Hindlimb muscle (tissue), 1 donor: ENCODE data around the gene CTNNA2. TPM values are rescaled to one million over a fixed set of nuclear protein-coding genes. Genes with fewer than 3 reads are reported as not detected.
A peak's percentile ranks its signal among the peaks of the same experiment; 100 is the strongest.
"Not testable (repeated sequence)": the region's sequence is repeated elsewhere in the genome, so short reads cannot be mapped to it uniquely, and the experiment has no call there.

Experiments
- DNase-seq: peaks from one replicate; pipeline ENCODE4 v3.0.0-alpha.2; 2013
- polyA plus RNA-seq: library from polyadenylated mRNA; unstranded; fragments of 120-200 nt; gene quantifications from one replicate; pipeline ENCODE4 v1.2.1, GENCODE V29; 2013; ENCODE audit not compliant: insufficient read length

Gene CTNNA2
- polyA plus RNA-seq, 1 donor: 0.59 TPM

DNA sequence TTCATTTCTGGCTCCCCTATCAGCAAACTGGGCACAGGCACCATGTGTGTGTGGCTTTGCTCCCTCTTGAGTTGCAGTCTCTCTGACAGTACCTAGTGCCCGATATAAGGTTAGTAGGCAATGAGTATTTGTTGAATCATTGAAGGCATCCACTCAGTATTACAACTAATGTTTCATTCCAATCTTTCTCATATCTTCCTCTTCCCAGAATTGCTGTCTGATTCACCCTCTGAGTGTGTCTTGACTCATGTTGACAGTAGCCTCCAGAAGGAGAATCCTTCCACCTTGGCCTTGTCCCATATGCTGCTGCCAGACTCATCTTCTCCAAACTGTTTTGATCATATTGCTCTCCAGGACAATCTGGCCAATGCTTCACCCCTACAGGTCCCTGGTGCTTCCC lies 589.2 kb downstream of the CTNNA2 start:
- DNase-seq: no peak

DNA sequence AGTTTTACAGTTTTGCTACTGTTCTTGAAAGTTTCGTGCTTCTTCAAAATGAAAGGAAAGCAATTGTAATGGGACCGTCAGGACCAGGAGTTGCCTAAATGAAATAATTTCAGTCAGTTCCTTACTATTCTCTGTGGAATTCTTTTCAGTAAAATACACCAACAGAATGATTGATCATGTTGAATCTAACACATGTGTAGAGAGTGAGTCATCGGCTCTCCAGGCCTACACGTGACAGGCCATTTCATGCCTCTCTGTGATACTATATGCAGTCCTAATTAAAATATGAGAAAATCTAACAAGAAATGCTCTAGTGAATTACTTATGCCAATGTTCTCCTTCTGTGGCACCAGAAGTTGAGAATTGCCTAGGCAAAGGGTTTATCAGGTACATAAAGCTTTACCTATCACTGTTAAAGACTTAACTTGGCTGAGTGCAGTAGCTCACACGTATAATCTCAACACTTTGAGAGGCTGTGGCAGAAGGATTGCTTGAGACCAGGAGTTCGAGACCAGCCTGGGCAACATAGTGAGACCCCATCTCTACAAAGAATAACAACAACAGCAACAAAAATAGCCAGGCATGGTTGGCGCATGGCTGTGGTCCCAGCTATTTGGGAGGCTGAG lies 592.3 kb downstream of the CTNNA2 start:
- no peak for DNase-seq

DNA sequence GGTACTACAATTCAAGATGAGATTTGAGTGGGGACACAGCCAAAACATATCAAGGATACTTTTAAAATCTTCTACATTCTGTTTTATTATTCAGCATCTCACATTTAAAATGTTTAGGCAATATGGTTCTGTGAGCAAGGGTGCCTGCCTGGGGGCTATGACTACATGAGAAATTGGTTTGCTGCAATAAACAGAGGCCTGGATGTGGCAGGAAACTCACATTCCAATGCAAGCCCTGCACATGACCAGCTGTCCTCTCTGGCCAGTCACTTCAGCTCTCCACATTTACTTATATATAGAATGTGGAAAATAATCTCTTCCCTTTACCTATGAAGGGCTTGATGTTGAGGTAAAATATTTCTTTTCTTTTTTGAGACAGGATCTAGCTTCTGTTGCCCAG lies 598.3 kb downstream of the CTNNA2 start:
- no peak for DNase-seq

DNA sequence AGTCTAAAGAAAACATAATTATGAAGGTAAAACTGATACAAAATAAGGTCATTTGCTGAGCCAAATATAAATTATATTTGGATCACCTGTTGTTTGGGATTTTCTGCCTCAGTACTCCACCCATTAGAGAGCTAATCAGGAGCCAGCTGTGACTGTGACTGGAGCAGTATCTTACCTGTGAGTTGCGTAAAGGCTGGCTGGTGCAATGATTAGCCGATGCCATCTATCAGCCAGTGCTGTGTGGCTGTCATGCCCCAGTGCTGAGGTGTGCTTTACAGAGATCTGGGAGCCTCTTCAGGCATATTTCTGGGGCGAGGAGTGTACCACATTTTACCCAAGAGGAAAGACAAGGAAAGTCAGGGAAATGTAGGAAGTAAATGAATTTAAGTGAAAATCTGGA lies 599.9 kb downstream of the CTNNA2 start:
- DNase-seq: no peak

DNA sequence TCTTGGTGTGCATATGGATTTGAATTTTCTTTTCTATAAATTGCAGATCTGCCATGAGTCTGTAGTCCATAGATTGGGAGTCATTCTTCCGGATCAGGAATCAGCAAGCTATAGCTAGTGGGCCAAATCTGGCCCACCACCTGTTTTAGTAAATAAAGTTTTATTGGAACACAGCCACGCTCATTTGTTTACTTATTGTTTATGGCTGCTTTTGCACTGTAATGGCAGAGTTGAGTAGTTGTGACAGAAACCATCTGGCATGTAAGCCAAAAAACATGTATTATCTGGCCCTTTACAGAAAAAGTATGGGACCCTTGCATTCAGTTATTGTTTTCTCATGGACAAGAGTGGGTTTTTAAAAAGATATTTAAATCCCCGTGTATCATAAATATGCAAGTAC lies 600.5 kb downstream of the CTNNA2 start:
- no peak for DNase-seq

DNA sequence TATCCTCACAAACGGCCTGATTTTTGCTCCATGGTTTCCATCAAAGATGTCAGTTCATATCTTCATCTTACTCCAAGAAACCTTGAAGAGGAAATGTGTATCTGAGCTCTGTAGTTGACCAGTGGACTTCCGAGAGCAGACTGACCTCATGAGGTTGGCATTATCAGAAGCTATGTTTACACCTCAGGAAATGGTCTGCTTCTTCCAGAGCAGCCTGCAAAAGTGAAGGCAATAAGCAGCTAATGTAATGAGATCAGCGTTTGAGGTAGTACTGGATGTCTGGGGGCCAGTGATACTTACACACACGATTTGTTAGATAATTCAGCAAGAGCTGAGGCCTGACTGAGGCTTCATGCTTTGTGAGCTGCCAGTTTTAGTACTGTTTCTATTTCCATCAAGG lies 602.0 kb downstream of the CTNNA2 start:
- no peak for DNase-seq

DNA sequence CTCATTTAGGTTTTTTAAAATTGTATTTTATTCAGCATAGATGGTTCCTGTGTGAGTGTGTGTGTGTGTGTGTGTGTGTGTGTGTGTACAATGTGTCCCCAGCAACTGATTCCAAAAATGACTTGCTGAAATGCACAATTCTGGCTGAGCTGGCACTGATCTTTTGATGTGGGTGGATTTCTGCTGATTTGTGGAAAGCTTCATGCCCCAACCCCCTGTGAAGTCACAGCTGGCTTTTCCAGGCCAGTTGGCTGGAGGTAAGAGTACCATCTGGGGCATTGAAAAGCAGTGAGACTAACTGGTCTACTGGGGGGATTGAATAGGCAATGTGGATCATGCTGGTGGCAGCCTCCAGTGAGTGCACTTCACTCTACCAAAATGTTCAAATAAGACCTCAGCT lies 604.5 kb downstream of the CTNNA2 start:
- no peak for DNase-seq

DNA sequence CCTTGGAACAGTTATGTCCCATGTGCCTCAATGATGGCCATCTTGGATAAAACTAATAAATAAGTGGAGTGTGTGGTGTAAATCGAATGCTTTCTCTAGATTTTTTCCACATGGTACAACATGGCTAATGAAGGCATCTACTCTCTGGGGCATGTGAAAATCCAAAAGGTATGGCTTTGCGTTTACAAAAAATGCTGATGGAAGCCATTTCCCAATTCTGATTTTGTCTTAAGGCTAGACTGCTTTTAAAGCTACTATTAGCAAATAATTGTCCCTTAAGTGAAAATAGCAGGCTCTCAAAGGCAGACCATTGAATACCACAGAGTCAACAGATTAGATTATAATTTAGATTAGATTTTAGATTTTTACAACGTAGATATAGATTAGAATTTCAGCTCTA lies 608.0 kb downstream of the CTNNA2 start:
- no peak for DNase-seq

DNA sequence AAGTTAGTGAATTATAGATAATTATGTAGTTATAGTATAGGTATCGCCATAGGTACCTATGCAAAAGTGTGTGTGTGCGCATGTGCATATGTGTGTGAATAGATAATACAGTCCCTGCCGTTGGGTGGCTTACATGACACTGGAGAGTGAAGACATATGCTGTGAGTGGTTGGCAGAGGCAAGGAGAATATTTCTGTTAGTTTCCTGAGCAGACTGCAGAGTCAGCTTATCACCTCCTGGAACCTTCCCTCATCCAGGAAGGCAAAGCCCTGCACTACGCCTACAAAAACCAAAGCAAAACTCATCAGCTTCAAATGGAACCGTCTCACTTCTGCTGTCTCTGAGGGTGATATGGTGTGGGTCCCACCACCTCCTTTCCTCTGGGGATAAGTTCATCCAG lies 609.8 kb downstream of the CTNNA2 start:
- peak; percentile 9 for DNase-seq

DNA sequence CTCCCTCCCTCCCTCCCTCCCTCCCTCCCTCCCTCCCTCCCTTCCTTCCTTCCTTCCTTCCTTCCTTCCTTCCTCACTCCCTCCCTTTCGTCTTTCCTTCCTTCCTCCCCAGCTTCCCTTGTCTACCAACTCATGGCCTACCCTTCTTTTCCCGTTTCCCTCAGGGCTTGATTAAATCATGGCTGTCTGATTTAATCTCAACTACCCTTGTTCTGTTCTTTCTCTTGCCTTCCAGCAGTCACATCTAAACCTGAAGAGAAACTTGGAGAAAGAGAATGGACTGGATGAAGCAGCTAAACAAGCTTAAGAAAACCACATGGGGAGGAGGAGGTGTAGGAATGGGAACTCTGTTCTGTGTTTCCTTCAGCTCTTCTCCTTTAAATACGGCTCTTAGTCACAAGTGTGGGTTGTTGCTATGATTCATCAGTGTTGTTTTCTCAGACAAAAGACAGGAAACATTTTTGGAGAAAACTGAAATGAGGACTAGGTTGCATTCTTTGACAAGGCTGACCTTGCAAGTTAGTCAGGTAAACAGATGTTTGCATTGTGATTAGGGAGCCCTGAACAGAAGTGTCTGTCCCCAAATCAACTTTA lies 613.8 kb downstream of the CTNNA2 start:
- no peak for DNase-seq

DNA sequence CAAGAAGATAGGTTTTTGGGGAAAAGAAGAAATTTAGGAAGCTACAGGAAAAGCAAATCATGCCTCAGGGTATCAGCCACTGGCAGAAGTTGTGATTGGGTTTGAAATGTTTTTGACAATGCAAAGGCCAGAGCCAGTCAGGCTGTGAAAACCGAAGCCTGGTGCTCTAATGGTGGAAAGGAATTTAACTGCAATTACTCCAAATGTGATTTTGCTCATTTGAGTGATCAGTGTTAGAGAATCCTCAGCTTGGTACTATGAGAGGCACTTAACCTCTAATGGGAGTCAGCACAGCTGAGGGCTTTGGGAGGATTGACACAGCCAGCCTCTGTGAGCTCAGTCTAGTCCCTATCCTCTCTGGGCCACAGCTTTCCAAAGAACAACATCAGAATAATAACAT lies 615.2 kb downstream of the CTNNA2 start:
- no peak for DNase-seq

DNA sequence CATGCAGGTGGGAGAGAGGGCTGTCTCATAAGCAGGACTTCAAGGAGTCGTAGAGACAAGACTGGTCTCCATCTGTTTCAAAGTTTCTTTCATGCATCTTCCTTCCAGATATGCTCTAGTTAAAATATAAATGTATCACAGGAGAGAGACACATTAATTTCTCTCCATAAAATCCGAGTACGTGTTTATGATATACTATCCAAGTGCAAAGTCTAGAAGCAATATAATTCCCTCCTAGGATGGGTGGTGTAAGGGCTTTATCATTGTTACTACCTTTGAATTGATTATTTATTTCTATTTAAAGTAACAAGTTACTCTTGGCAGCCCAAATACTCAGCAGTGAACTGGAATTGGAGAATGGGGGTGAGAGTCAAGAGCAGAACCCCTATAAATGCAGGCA lies 619.4 kb downstream of the CTNNA2 start:
- DNase-seq: no peak

DNA sequence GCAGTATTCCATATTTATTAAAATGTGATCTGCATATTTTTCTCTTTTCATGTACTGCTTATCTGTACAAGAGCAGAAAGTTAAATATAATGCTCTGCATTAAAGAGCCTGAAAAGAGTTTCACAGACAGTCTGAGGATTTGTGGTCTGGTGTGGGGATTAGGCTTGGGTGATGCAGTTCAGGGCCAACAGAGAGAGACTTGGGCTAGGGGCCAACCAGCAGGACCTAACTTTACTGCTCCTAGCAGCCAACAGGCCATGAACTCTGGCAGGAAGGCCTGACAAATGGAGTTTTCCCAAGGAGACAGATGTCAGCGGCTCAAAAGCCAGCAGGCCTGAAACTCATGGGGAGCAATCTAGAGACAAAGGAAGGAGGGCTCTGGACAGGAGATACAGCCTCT lies 622.1 kb downstream of the CTNNA2 start:
- DNase-seq: no peak

DNA sequence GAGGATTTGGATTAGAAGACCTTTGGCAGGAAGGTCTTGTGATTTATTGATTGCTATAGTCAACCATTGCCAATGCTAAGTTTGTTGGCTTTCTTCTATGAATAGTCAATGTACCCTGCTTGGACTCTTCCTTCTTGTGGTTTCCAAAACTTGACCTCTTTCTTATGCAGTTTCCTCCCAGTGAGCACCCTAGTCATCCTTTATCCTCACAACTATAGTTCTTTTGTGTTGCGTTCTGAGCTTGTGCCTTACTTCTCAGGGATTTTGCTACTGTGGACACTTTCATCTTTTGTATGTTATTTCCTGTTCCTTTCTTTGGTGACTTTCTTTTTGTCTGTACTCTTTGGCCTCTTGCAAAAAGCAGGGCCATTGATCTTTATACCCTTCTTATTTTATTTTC lies 623.5 kb downstream of the CTNNA2 start:
- DNase-seq: no peak

DNA sequence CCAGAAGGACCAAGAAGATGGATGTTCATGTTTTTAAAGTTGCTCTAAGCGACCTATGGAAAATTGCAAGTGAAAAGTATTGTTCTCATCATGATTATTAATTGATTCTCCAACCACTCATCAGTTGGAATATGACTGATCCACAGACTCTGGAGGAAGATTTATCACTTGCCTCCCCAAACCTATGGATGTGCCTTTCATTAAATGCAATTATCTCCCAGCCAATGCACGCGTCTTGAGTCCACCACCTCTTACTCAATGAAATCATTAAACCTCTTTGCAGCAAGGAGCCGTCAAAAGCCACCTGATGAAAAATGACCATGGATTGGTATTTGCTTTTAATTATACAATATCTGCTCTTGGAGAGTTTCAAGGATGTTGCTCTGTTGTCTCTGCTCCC lies 626.1 kb downstream of the CTNNA2 start:
- DNase-seq: no peak

DNA sequence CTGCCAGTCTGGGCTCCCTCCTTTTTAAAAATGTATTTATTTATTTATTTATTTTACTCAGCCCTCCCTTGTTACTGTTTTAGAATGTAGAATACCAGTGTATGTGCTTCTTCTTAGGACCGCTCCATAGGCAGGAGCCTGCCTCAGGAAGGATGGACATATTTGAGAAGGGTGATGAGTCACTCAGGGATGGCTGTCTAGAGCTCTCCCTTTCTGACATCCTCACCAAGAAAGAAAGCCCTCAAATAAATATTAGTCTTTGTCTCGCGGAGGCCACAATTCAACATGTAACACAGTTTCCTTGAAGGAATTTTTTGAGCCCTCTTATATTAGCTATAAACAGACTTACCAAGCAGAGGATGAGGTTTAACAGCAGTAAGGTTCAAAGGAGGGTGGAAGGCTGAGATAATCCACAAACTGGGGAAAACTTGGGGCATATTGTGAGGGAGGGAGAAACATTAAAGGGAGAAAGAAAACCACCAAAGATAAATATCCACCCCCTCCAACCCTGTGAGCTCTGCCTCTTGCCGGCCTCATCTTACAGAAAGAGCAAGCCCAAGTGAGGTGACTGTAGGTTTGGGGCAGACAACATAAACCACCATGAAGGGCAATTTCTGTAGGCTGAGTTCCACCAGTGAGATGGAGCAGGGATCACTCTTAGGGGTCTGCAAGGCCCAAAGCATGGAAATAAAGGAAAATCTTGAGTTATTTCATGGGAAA lies 628.3 kb downstream of the CTNNA2 start:
- no peak for DNase-seq

DNA sequence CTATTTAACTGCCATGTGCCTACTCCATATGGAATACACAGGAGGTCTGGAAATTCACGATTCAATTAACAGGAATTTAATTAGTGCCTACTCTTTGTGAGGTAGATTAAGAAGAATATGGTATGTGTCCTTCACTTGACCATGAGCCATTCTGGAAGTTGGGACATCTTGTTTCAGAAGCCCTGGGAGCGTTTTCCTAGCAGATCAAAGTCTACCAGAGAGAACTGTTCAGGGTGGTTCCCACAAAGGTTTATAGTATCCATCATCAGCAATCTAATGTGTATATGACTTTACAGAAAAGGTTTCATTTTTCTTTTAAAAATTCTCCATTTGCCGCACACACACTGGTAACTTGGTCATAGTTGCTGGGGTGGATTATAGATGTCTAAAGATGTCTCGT lies 632.6 kb downstream of the CTNNA2 start:
- no peak for DNase-seq

DNA sequence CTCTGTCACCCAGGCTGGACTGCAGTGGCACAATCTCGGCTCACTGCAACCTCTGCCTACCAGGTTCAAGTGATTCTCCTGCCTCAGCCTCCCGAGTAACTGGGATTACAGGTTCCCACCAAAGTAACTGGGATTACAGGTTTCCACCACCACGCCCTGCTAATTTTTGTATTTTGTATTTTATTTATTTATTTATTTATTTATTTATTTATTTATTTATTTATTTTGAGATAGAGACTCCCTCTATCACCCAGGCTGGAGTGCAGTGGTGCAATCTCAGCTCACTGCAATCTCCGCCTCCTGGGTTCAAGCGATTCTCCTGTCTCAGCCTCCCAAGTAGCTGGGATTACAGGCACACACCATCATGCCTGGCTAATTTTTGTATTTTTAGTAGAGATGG lies 633.9 kb downstream of the CTNNA2 start:
- DNase-seq: not testable (repeated sequence)

DNA sequence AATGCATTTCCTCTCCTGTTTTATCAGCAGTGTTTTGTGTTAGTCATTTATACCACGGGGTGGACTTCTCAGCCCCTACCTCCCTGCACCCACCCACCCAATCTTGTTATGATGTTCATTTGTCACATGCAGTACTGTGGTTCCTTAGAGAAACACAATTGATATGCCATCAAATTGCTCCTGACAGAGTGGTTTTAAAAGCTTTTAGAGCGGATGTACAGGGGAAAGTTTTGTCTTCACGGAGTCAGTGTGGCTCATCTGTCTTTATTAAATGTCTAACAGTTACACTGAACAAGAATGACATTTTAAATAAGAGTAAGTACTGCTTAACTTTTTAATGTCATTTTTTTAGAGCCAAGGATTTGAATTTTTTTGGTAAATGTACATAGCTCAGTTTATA lies 634.8 kb downstream of the CTNNA2 start:
- DNase-seq: no peak

DNA sequence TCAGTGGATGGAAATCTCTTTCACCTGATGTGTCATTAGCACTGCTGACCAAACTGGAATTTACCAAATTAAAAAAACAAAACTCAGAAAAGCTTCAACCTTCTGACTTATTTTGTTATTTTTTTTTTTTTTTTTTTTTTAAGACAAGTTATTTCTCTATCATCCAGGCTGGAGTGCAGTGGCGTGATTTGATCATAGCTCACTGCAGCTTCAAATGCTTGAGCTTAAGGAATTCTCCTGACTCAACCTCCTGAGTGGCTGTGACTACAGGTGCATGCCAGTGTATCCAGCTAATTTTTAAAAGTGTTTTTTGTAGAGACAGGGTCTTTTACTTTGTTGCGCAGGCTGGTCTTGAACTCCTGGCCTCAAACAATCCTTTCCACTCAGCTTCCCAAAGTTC lies 636.1 kb downstream of the CTNNA2 start:
- no peak for DNase-seq

DNA sequence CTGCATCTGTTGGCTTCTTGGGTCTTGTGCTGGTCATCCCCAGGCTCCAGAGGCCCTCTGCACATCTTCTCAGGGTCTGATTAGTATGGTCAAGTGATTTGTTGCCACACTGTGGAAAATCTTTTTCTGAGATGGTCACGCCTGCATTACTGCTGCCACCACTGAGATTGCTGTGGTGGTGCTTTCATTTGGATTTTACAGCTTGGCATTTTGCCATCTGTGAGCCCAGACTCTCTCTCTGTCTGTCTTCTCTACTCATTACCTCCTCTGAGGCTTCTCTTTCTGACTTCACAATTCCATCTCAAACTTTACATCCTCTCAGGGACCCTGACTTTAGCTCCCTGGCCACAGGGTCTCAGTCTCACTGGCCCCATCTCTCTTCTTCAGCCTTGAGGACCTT lies 637.1 kb downstream of the CTNNA2 start:
- no peak for DNase-seq

DNA sequence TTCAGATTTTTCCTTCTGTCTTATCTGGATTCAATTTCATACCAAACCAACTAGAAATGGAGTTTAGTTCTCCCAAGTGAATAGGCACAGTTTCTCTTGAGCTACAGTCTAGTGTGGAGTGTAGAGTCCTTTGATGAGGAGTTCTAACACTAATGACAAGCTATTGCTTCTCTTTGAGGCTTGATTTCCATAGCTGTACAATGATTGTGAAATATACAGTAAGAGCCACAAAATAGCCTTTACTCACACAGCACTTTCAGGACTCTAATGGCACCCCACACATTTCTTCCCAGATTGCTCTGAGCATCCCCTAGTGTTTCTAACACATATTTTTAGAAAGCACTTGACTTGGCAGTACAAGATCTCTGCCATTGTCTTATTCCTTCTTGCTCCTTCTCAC lies 638.4 kb downstream of the CTNNA2 start:
- DNase-seq: no peak

DNA sequence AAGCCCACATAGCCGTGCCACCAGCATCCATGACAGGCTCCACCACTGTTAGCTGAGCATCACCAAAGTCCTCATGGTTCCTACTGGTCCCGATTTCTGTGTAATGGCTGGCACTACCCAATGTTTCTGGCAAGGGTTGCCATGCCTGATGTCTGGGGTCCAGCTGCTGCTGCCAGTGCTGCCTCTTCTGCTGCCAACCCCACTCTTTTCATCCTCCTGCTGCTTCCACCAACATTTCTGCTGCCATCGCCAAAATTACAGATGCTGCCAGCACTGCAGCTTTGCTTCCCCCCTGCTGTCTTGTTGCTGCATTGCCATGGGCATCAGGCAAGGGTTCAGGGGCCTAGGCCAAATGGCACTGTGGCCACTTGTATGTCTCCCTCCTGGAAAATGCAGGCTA lies 638.8 kb downstream of the CTNNA2 start:
- no peak for DNase-seq

DNA sequence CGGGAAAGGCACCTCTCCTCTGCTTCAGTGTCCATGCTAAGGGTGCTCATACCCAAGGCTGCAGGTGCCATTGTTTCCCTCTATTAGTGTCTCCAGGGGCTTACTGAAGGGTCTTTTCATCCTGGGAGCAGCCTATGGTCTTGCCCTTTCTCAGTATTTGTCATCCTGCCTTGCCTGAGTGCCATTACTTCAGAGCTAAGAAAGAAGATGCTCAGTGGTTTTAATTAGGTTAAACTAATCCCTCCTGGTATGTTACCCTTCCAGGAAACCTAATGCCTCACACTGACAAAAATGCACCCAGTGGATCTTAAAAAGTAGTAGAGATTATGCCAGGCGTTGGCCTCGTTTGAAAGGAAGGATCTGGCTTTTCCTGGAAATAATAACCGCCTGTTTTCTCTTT lies 640.3 kb downstream of the CTNNA2 start:
- no peak for DNase-seq
